GM12878 (cell line): ENCODE results near the gene PUS3. TPM values are rescaled to one million over a fixed set of nuclear protein-coding genes. Genes with fewer than 3 reads are reported as not detected.

Experiments used
- ATAC-seq: fragments of 200-7000 bp; cut with Tn5 transposase; 3 replicates; pipeline ENCODE4 v1.9.1; 2020; ENCODE audit warnings: mild to moderate bottlenecking, moderate library complexity
- BruUV-seq: library from RNA; stranded (reverse); fragments of 400-500 nt; replicated peaks from 2 replicates; lab custom pipeline; 2021; lab: Mats Ljungman, UMichigan
- CTCF ChIA-PET: fragments of 300-600 bp; sonication (Branson Sonifier 250); formaldehyde crosslinking; extraction: SDS; loops from one replicate; lab custom pipeline; 2021; ENCODE audit warnings: inconsistent platforms; lab: Yijun Ruan, JAX
- POLR2A ChIA-PET: fragments of 350-600 bp; formaldehyde crosslinking; extraction: SDS; loops from one replicate; lab custom pipeline; 2021; ENCODE audit warnings: inconsistent platforms; lab: Charles Lee
- RAD21 ChIA-PET: fragments of 300-600 bp; sonication (Branson Sonifier 250); formaldehyde crosslinking; loops from one replicate; lab custom pipeline; 2023; ENCODE audit warnings: antibody characterized with exemption; ENCODE audit not compliant: unreplicated experiment; lab: Charles Lee
- SMC1A ChIA-PET: fragments of 300-600 bp; sonication (Branson Sonifier 250); formaldehyde crosslinking; loops from one replicate; lab custom pipeline; 2023; ENCODE audit not compliant: unreplicated experiment, uncharacterized antibody; lab: Charles Lee
- DNase-seq: peaks from one replicate; pipeline ENCODE4 v3.0.0-alpha.2; 2011; ENCODE audit warnings: low read depth, low spot score
- FAIRE-seq: peaks from 3 replicates; lab custom pipeline; 2011; peaks lifted over from hg19 to GRCh38; lab: Jason Lieb, UNC
- H2AFZ ChIP-seq: 2 replicates; pipeline ENCODE4 v1.6.0; 2011; ENCODE audit warnings: low read depth, low read length, control low read depth; ENCODE audit not compliant: control insufficient read depth
- H3K27ac ChIP-seq: 2 replicates; pipeline ENCODE4 v1.5.1; 2011; ENCODE audit warnings: control low read depth; ENCODE audit not compliant: control insufficient read depth, insufficient read depth
- H3K27me3 ChIP-seq, 2 experiments: replicated peaks in 1 of 2; 2 replicates each; pipeline versions ENCODE4 v1.6.0 to v1.6.1; 2011; ENCODE audit warnings: low read length in 1 of 2; ENCODE audit not compliant: control insufficient read depth in 2 of 2, insufficient read depth in 2 of 2
- H3K36me3 ChIP-seq, 2 experiments: 2 replicates each; pipeline ENCODE4 v1.5.1; 2011; ENCODE audit warnings: low read length in 1 of 2; ENCODE audit not compliant: control insufficient read depth in 2 of 2, insufficient read depth in 2 of 2
- H3K4me1 ChIP-seq: 2 replicates; pipeline ENCODE4 v1.6.1; 2011; ENCODE audit warnings: mild to moderate bottlenecking, low read length, moderate library complexity, mixed read lengths; ENCODE audit not compliant: control insufficient read depth, insufficient read depth
- H3K4me2 ChIP-seq: 2 replicates; pipeline ENCODE4 v1.6.0; 2011; ENCODE audit warnings: control low read depth; ENCODE audit not compliant: control insufficient read depth, insufficient read depth
- H3K4me3 ChIP-seq: fragments of 200-600 bp; sonication (generic); 2 replicates; pipeline ENCODE4 v1.5.1; 2016
- H3K79me2 ChIP-seq: 2 replicates; pipeline ENCODE4 v1.6.0; 2011; ENCODE audit warnings: low read length; ENCODE audit not compliant: control insufficient read depth, insufficient read depth
- H3K9ac ChIP-seq: 2 replicates; pipeline ENCODE4 v1.8.0; 2011; ENCODE audit warnings: low read length, control low read depth, mixed read lengths; ENCODE audit not compliant: control insufficient read depth, insufficient read depth
- H3K9me3 ChIP-seq: replicated peaks from 3 replicates; pipeline ENCODE4 v1.5.1; 2011; ENCODE audit warnings: mild to moderate bottlenecking, low read length; ENCODE audit not compliant: control insufficient read depth, insufficient read depth
- H4K20me1 ChIP-seq: 2 replicates; pipeline ENCODE4 v1.6.0; 2011; ENCODE audit not compliant: control insufficient read depth, insufficient read depth
- BCL3 ChIP-seq: IDR thresholded peaks from 2 replicates; pipeline ENCODE4 v1.6.1; 2011; ENCODE audit warnings: borderline replicate concordance, low read depth, mild to moderate bottlenecking, moderate library complexity, low read length; ENCODE audit not compliant: insufficient read depth, poor library complexity, severe bottlenecking
- BHLHE40 ChIP-seq, 2 experiments: fragments of 450-650 bp in 1 of 2; IDR thresholded peaks; 2 replicates each; pipeline ENCODE4 v1.6.1; 2011 to 2017; ENCODE audit warnings: low read depth in 2 of 2, borderline replicate concordance in 1 of 2, improper control_type of control experiment in 1 of 2, low read length in 1 of 2, mild to moderate bottlenecking in 1 of 2
- CBX3 ChIP-seq: fragments of 200-600 bp; sonication (generic); IDR thresholded peaks from 2 replicates; pipeline ENCODE4 v1.6.1; 2016; ENCODE audit warnings: low read depth, borderline replicate concordance
- CBX5 ChIP-seq: sonication (generic); IDR thresholded peaks from 2 replicates; pipeline ENCODE4 v1.6.1; 2016; ENCODE audit warnings: low read depth, moderate library complexity, mild to moderate bottlenecking, inconsistent platforms
- CREB1 ChIP-seq: IDR thresholded peaks from 2 replicates; pipeline ENCODE4 v1.6.1; 2012; ENCODE audit warnings: low read depth, mild to moderate bottlenecking, inconsistent platforms
- E4F1 ChIP-seq: fragments of 450-650 bp; IDR thresholded peaks from 2 replicates; pipeline ENCODE4 v1.6.1; 2018; ENCODE audit warnings: borderline replicate concordance, mild to moderate bottlenecking; ENCODE audit not compliant: partially characterized antibody
- FOS ChIP-seq: IDR thresholded peaks from 3 replicates; pipeline ENCODE4 v1.6.1; 2011; ENCODE audit warnings: borderline replicate concordance; ENCODE audit not compliant: insufficient read length; ENCODE audit errors: extremely low read depth
- GATAD2B ChIP-seq: fragments of 450-650 bp; conservative IDR thresholded peaks from 2 replicates; pipeline ENCODE4 v1.6.1; 2017; ENCODE audit warnings: low read depth, mild to moderate bottlenecking, moderate library complexity
- NBN ChIP-seq: fragments of 450-650 bp; IDR thresholded peaks from 2 replicates; pipeline ENCODE4 v1.6.1; 2016
- PML ChIP-seq: IDR thresholded peaks from 2 replicates; pipeline ENCODE4 v1.6.1; 2012; ENCODE audit warnings: low read length, inconsistent platforms
- SIX5 ChIP-seq: IDR thresholded peaks from 2 replicates; pipeline ENCODE4 v1.6.1; 2011; ENCODE audit warnings: mild to moderate bottlenecking, low read depth, low read length, moderate library complexity; ENCODE audit not compliant: severe bottlenecking
- SMAD1 ChIP-seq: fragments of 450-650 bp; IDR thresholded peaks from 2 replicates; pipeline ENCODE4 v1.6.1; 2018; ENCODE audit warnings: mild to moderate bottlenecking, low read depth; ENCODE audit not compliant: partially characterized antibody
- ZNF207 ChIP-seq: fragments of 450-650 bp; IDR thresholded peaks from 2 replicates; pipeline ENCODE4 v1.6.1; 2014; ENCODE audit warnings: antibody characterized with exemption, mild to moderate bottlenecking, borderline replicate concordance
- WGBS: methylation state at CpG from one replicate; pipeline ENCODE4 v1.1.6; 2016; ENCODE audit warnings: low lambda C conversion rate; ENCODE audit not compliant: insufficient replicate concordance, insufficient coverage; ENCODE audit errors: missing lambda C conversion rate; 5-methylcytosine and 5-hydroxymethylcytosine counted together
- in situ Hi-C: fragments of 300-500 bp; cut with MboI; formaldehyde crosslinking; loops from 9 replicates; pipeline ENCODE4 v1.14.3; 2018; ENCODE audit warnings: mixed read lengths
- intact Hi-C: fragments of 100-400 bp; cut with micrococcal nuclease; formaldehyde crosslinking; loops from one replicate; pipeline ENCODE4 v1.14.2; 2022; ENCODE audit not compliant: unreplicated experiment
- polyA plus RNA-seq, 11 experiments: library from polyadenylated mRNA; depleted of rRNA in 4 of 11; unstranded in 6 of 11; stranded (reverse) in 5 of 11; fragments of >200 nt; fragmentation: Nextera tagmentation in 4 of 11; fragmentation: Illumina TruSeq in 1 of 11; extraction: Ambion mirVana in 4 of 11; extraction: Trizol in 1 of 11; gene quantifications; 1 replicate in 1 of 11; 2 replicates in 10 of 11; pipeline versions ENCODE4 v1.2.1 to v1.2.3, GENCODE V29; 2011 to 2016; ENCODE audit warnings: inconsistent platforms in 2 of 11, missing spikeins in 2 of 11, low read depth in 1 of 11
- total RNA-seq, 4 experiments: library from RNA; depleted of rRNA in 3 of 4; stranded (reverse); fragments of >200 nt in 3 of 4; fragmentation: Illumina TruSeq in 1 of 4; extraction: Trizol in 1 of 4; gene quantifications; 2 replicates each; pipeline versions ENCODE4 v1.2.1 to v1.2.3, GENCODE V29; 2013 to 2021
- TF ChIP-seq, protein P1 (sequence below): fragments of 450-650 bp; IDR thresholded peaks from 2 replicates; pipeline ENCODE4 v1.6.1; 2017; ENCODE audit warnings: mild to moderate bottlenecking, low read depth, inconsistent platforms; ENCODE audit not compliant: poor library complexity, severe bottlenecking

PUS3 gene
- total and polyA plus RNA-seq, 10 of the 15 experiments (the other 5 are each of a cell fraction or from before 2014, with no cell fraction given) = 10.9 to 22.4 (median 14.3) TPM

DNA sequence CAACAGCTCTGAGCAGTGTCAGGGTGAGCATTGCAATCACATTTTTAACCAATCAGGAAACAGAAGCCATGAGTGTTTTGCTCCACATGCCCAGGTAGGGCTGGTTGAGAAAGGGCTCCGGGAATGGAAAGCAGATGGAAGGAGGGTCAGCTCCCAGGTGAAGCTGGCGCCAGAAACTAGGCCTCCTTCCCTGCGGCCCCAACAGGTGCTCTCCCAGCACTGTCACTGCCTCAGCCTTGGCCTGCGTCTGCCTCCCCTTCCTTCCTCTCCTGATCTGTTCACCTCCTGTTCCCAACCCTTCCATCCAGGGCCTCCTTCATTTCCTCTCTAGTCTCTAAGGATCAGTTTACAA is 38.2 kb upstream of the PUS3 start:
- Histone ChIP-seq H3K27ac (no peak overlapping the region), H3K4me3 (no peak overlapping the region), H2AFZ (no peak overlapping the region), H3K9ac (no peak overlapping the region), H3K9me3 (no peaks in the 10 kb centered on the region), H3K27me3 (no peaks in the 10 kb centered on the region; a peak in 1 of 4 replicates), H3K4me1 (no peaks in the 10 kb centered on the region), H3K79me2 (no peaks in the 10 kb centered on the region), H3K4me2 (no peak overlapping the region), H3K36me3 (no peaks in the 10 kb centered on the region), H4K20me1 (no peaks in the 10 kb centered on the region)
- no peak for ATAC-seq
- intact Hi-C loops = no loop called here
- ChIA-PET CTCF (interaction anchor here (1.2 to 12.1 kb wide), 9 partner anchors 10 to 275 kb away, joined by 3 to 220 read pairs (median 5); no protein-coding TSS in a partner anchor), SMC1A (interaction anchor here (1.0 to 6.2 kb wide), 7 partner anchors 13 to 539 kb away, joined by 3 to 45 read pairs (median 4); partner anchors contain the start of gene CDON), POLR2A (interaction anchor here (0.5 to 0.9 kb wide), 3 partner anchors 46 to 198 kb away, joined by 3 to 4 read pairs (median 3); no protein-coding TSS in a partner anchor), RAD21 (interaction anchor here (0.6 to 2.7 kb wide), 4 partner anchors 41 to 253 kb away, joined by 3 to 10 read pairs (median 6); no protein-coding TSS in a partner anchor)
- no peak for FAIRE-seq
- BruUV-seq = no TSS peak
- DNase-seq = no peak
- in situ Hi-C loops = no loop called here
- WGBS = 84% methylated on average over 4 of the region's 4 CpGs
- TF ChIP-seq E4F1 (no peak), GATAD2B (no peak), CREB1 (no peak), PML (no peak), SIX5 (no peak), BHLHE40 (IDR thresholded peaks at IDR 0.05; ENCODE audit: borderline replicate concordance in 1 of 2, low read depth in 2 of 2, low read length in 1 of 2) (no peak), ZNF207 (no peak), BCL3 (no peak), SMAD1 (no peak), CBX3 (no peak), CBX5 (no peak), NBN (no peak), FOS (no peak)
- TF ChIP-seq, protein P1, sequence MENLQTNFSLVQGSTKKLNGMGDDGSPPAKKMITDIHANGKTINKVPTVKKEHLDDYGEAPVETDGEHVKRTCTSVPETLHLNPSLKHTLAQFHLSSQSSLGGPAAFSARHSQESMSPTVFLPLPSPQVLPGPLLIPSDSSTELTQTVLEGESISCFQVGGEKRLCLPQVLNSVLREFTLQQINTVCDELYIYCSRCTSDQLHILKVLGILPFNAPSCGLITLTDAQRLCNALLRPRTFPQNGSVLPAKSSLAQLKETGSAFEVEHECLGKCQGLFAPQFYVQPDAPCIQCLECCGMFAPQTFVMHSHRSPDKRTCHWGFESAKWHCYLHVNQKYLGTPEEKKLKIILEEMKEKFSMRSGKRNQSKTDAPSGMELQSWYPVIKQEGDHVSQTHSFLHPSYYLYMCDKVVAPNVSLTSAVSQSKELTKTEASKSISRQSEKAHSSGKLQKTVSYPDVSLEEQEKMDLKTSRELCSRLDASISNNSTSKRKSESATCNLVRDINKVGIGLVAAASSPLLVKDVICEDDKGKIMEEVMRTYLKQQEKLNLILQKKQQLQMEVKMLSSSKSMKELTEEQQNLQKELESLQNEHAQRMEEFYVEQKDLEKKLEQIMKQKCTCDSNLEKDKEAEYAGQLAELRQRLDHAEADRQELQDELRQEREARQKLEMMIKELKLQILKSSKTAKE = no peak
